ENCODE data around the gene RTN4RL1.

DNA sequence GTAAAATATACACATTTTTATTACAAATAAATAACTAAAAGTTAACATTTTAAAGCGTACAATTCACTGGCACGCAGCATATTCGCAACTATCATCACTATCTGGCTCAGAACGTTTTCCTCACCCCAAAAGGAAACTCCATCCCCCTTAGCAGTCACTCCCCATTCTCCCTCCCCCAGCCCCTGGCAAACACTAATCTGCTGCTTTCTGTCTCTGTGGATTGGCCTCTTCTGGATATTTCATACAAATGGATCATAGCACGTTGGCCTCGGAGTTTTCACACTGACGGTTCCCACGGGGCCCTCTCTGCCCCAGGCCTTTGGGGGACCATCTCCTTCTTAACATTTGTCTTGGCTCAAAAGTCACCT lies 64.6 kb downstream of the RTN4RL1 start:
- TF ChIP-seq, protein P1, sequence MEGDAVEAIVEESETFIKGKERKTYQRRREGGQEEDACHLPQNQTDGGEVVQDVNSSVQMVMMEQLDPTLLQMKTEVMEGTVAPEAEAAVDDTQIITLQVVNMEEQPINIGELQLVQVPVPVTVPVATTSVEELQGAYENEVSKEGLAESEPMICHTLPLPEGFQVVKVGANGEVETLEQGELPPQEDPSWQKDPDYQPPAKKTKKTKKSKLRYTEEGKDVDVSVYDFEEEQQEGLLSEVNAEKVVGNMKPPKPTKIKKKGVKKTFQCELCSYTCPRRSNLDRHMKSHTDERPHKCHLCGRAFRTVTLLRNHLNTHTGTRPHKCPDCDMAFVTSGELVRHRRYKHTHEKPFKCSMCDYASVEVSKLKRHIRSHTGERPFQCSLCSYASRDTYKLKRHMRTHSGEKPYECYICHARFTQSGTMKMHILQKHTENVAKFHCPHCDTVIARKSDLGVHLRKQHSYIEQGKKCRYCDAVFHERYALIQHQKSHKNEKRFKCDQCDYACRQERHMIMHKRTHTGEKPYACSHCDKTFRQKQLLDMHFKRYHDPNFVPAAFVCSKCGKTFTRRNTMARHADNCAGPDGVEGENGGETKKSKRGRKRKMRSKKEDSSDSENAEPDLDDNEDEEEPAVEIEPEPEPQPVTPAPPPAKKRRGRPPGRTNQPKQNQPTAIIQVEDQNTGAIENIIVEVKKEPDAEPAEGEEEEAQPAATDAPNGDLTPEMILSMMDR (conservative IDR thresholded peaks at IDR 0.05; ENCODE audit: low read depth, low read length) = no peak
- TF ChIP-seq RCOR1 (IDR thresholded peaks at IDR 0.05; ENCODE audit: insufficient replicate concordance, low read length) (no peak), CEBPB (IDR thresholded peaks at IDR 0.05; ENCODE audit: low read depth, low read length) (no peak), RFX5 (IDR thresholded peaks at IDR 0.05; ENCODE audit: low read depth, low read length) (no peak)
